Subcutaneous adipose tissue (tissue), 4 donors: ENCODE results near the gene SELENOV. TPM values are rescaled to one million over a fixed set of nuclear protein-coding genes. Genes with fewer than 3 reads are reported as not detected.

ENCODE experiments used
- CTCF ChIP-seq: fragments of 450-650 bp; IDR thresholded peaks from one replicate; pipeline ENCODE4 v1.5.1; 2016; ENCODE audit warnings: low read depth, mild to moderate bottlenecking, control low read depth, antibody characterized with exemption, moderate library complexity
- total RNA-seq, 4 donors: library from RNA; depleted of rRNA; stranded (reverse); fragments of >200 nt; gene quantifications; one replicate each; pipeline ENCODE4 v1.1.0, GENCODE V29; 2016

The SELENOV gene
- total RNA-seq, 4 donors from 2014 or later: not detected

- no peak for TF ChIP-seq CTCF
These were observed 2.0 kb upstream of the SELENOV start for GRCh38 chr19:39512988-39513387.

GRCh38 chr19:39515551-39516191 lies 732 bp downstream of the SELENOV start:
- no peak for TF ChIP-seq CTCF

- no peak for TF ChIP-seq CTCF
These were observed 1.3 kb downstream of the SELENOV start for GRCh38 chr19:39516270-39516669.

GRCh38 chr19:39517432-39517831 lies 2.5 kb downstream of the SELENOV start:
- no peak for TF ChIP-seq CTCF

GRCh38 chr19:39518458-39518857 lies 3.5 kb downstream of the SELENOV start:
- no peak for TF ChIP-seq CTCF

- TF ChIP-seq CTCF: no peak
These were observed 4.0 kb downstream of the SELENOV start for GRCh38 chr19:39518975-39519374.

DNA sequence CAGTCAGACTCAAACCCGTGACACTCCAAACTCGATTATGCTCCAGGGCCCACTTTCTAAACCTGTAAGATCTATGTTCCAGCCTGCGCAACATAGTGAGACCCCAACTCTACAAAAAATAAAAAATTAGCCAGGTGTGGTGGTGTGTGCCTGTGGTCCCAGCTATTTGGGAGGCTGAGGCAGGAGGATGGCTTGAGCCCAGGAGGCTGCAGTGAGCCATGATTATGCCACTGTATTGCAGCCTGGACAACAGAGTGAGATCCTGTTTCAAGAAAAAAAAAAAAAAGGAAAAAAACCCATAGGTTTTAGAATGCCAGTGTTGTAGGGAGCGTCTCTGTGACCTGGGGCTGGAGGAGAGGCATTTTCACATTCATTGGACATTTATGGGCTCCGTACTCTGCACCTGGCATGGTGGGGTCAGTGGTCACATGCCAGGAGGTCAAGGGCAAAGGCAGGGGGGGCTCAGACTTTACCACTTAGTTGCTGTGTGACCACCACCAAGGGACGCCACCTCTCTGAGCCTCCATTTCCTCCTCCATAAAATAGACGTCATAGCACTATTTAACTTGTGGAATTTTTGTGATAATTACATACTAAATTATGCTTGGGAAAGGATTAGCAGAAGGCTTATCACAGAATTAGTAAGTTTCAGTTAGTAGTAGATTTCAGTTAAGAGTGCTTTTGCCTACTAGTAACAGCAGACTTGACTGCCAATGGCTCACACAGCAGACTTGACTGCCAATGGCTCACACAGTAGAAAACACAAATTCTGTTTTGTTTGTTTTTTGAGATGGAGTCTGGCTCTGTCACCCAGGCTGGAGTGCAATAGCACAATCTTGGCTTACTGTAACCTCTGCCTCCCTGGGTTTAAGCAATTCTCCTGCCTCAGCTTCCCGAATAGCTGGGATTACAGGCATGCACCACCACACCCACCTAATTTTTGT lies 5.9 kb downstream of the SELENOV start:
- no peak for TF ChIP-seq CTCF
